Measurements from ENCODE around the gene HOXC13.

HOXC13 gene

GRCh38 chr12:53956251-53956887 is 17.7 kb downstream of the HOXC13 start:
- TF ChIP-seq HDGF (IDR thresholded peaks at IDR 0.05; ENCODE audit: borderline replicate concordance), result no peak
- TF ChIP-seq FOXA1 (IDR thresholded peaks at IDR 0.05), result no peak
- TF ChIP-seq FOXK2 (IDR thresholded peaks at IDR 0.05), result no peak
- no peak for TF ChIP-seq SP1 (IDR thresholded peaks at IDR 0.05)
- no peak for TF ChIP-seq PKNOX1 (IDR thresholded peaks at IDR 0.05)
- TF ChIP-seq BHLHE40 (IDR thresholded peaks at IDR 0.05; ENCODE audit: borderline replicate concordance), result no peak
- no peak for TF ChIP-seq LEF1 (IDR thresholded peaks at IDR 0.05; ENCODE audit: borderline replicate concordance)
- TF ChIP-seq SUZ12 (IDR thresholded peaks at IDR 0.05), result no peak
- no peak for TF ChIP-seq CTBP1 (IDR thresholded peaks at IDR 0.05; ENCODE audit: borderline replicate concordance)
- TF ChIP-seq NFRKB (IDR thresholded peaks at IDR 0.05), result no peak
- TF ChIP-seq ELF4 (IDR thresholded peaks at IDR 0.05), result no peak
- no peak for TF ChIP-seq ZNF384 (IDR thresholded peaks at IDR 0.05)
- TF ChIP-seq L3MBTL2 (conservative IDR thresholded peaks at IDR 0.05), result no peak
- TF ChIP-seq TARDBP (IDR thresholded peaks at IDR 0.05), result no peak
- TF ChIP-seq ARNT (IDR thresholded peaks at IDR 0.05), result no peak
- TF ChIP-seq FOXM1 (IDR thresholded peaks at IDR 0.05; ENCODE audit: borderline replicate concordance), result no peak
- no peak for DNase-seq (ENCODE audit: extremely low spot score)
- POLR2A ChIA-PET, result no interaction called here
- CTCF ChIA-PET, result interaction anchor here (0.6 kb wide), 1 partner anchor 11 kb away, joined by 3 read pairs; no protein-coding TSS in a partner anchor

GRCh38 chr12:53956914-53957536 is 18.4 kb downstream of the HOXC13 start:
- ChIA-PET CTCF (interaction anchor here (0.6 kb wide), 1 partner anchor 11 kb away, joined by 3 read pairs; no protein-coding TSS in a partner anchor), POLR2A (no interaction called here)
- no peak for TF ChIP-seq ELF4 (IDR thresholded peaks at IDR 0.05)
- TF ChIP-seq SP1 (IDR thresholded peaks at IDR 0.05), result no peak
- TF ChIP-seq L3MBTL2 (conservative IDR thresholded peaks at IDR 0.05), result no peak
- no peak for TF ChIP-seq LEF1 (IDR thresholded peaks at IDR 0.05; ENCODE audit: borderline replicate concordance)
- TF ChIP-seq PKNOX1 (IDR thresholded peaks at IDR 0.05), result no peak
- TF ChIP-seq BHLHE40 (IDR thresholded peaks at IDR 0.05; ENCODE audit: borderline replicate concordance), result no peak
- TF ChIP-seq ARNT (IDR thresholded peaks at IDR 0.05), result no peak
- TF ChIP-seq NFRKB (IDR thresholded peaks at IDR 0.05), result no peak
- no peak for DNase-seq (ENCODE audit: extremely low spot score)

- TF ChIP-seq SP1 (IDR thresholded peaks at IDR 0.05) (no peak), L3MBTL2 (conservative IDR thresholded peaks at IDR 0.05) (no peak), ELF4 (IDR thresholded peaks at IDR 0.05) (no peak), CTBP1 (IDR thresholded peaks at IDR 0.05; ENCODE audit: borderline replicate concordance) (no peak), TARDBP (IDR thresholded peaks at IDR 0.05) (no peak), FOXM1 (IDR thresholded peaks at IDR 0.05; ENCODE audit: borderline replicate concordance) (no peak), PKNOX1 (IDR thresholded peaks at IDR 0.05) (no peak), SUZ12 (IDR thresholded peaks at IDR 0.05) (no peak), ARNT (IDR thresholded peaks at IDR 0.05) (no peak), NFRKB (IDR thresholded peaks at IDR 0.05) (no peak), LEF1 (IDR thresholded peaks at IDR 0.05; ENCODE audit: borderline replicate concordance) (no peak), ZNF384 (IDR thresholded peaks at IDR 0.05) (no peak), BHLHE40 (IDR thresholded peaks at IDR 0.05; ENCODE audit: borderline replicate concordance) (no peak), HDGF (IDR thresholded peaks at IDR 0.05; ENCODE audit: borderline replicate concordance) (no peak)
- ChIA-PET CTCF (no interaction called here), POLR2A (interaction anchor here (0.9 kb wide), 1 partner anchor 16 kb away, joined by 3 read pairs; no protein-coding TSS in a partner anchor)
- DNase-seq (ENCODE audit: extremely low spot score), result no peak
Measured at GRCh38 chr12:53958128-53958527, 19.5 kb downstream of the HOXC13 start.

GRCh38 chr12:53959314-53959713 is 20.7 kb downstream of the HOXC13 start:
- CTCF ChIA-PET, result no interaction called here
- POLR2A ChIA-PET, result interaction anchor here (0.8 to 1.3 kb wide), 2 partner anchors 17 to 21 kb away, joined by 3 to 4 read pairs; partner anchors contain the start of gene HOXC13
- no peak for DNase-seq (ENCODE audit: extremely low spot score)
- no peak for TF ChIP-seq ARNT (IDR thresholded peaks at IDR 0.05)
- TF ChIP-seq FOXK2 (IDR thresholded peaks at IDR 0.05), result no peak
- no peak for TF ChIP-seq HDGF (IDR thresholded peaks at IDR 0.05; ENCODE audit: borderline replicate concordance)
- no peak for TF ChIP-seq L3MBTL2 (conservative IDR thresholded peaks at IDR 0.05)
- TF ChIP-seq PKNOX1 (IDR thresholded peaks at IDR 0.05), result no peak
- TF ChIP-seq FOXM1 (IDR thresholded peaks at IDR 0.05; ENCODE audit: borderline replicate concordance), result no peak
- TF ChIP-seq TARDBP (IDR thresholded peaks at IDR 0.05), result no peak
- no peak for TF ChIP-seq CTBP1 (IDR thresholded peaks at IDR 0.05; ENCODE audit: borderline replicate concordance)

GRCh38 chr12:53960187-53961024 is 21.8 kb downstream of the HOXC13 start:
- DNase-seq (ENCODE audit: extremely low spot score), result no peak
- CTCF ChIA-PET, result no interaction called here
- TF ChIP-seq NFRKB (IDR thresholded peaks at IDR 0.05), result no peak
- TF ChIP-seq PKNOX1 (IDR thresholded peaks at IDR 0.05), result no peak
- TF ChIP-seq HDGF (IDR thresholded peaks at IDR 0.05; ENCODE audit: borderline replicate concordance), result no peak
- no peak for TF ChIP-seq LEF1 (IDR thresholded peaks at IDR 0.05; ENCODE audit: borderline replicate concordance)
- no peak for TF ChIP-seq ARNT (IDR thresholded peaks at IDR 0.05)
- TF ChIP-seq SUZ12 (IDR thresholded peaks at IDR 0.05), result no peak
- no peak for TF ChIP-seq L3MBTL2 (conservative IDR thresholded peaks at IDR 0.05)
- no peak for TF ChIP-seq ZNF384 (IDR thresholded peaks at IDR 0.05)
- no peak for TF ChIP-seq FOXA1 (IDR thresholded peaks at IDR 0.05)
- POLR2A ChIA-PET, result interaction anchor here (1.3 kb wide), 1 partner anchor 22 kb away, joined by 4 read pairs; the partner anchor contains the start of gene HOXC13

Measured in HEK293T (cell line).